H1 (cell line): Measurements from ENCODE around the gene CHST8. TPM values are rescaled to one million over a fixed set of nuclear protein-coding genes. Genes with fewer than 3 reads are reported as not detected.
A peak's percentile ranks its signal among the peaks of the same experiment; 100 is the strongest.

Source experiments
- CTCF ChIA-PET: fragments of 300-600 bp; sonication (Branson Sonifier 250); formaldehyde crosslinking; loops from one replicate; lab custom pipeline; 2021; ENCODE audit not compliant: partially characterized antibody; lab: Charles Lee
- POLR2A ChIA-PET: fragments of 300-600 bp; sonication (Branson Sonifier 250); formaldehyde crosslinking; loops from one replicate; lab custom pipeline; 2021; ENCODE audit warnings: inconsistent platforms; ENCODE audit not compliant: partially characterized antibody; lab: Charles Lee
- DNase-seq, 2 experiments: peaks; one replicate each; pipeline versions ENCODE4 v3.0.0 to v3.0.0-alpha.2; 2010 to 2022; ENCODE audit warnings: low spot score in 2 of 2, low read depth in 1 of 2, mixed read lengths in 1 of 2
- FAIRE-seq: peaks from 2 replicates; lab custom pipeline; 2011; peaks lifted over from hg19 to GRCh38; lab: Jason Lieb, UNC
- H2AFZ ChIP-seq: 2 replicates; pipeline ENCODE4 v1.8.1; 2012; ENCODE audit warnings: low read length, inconsistent platforms
- H2AK5ac ChIP-seq: 2 replicates; pipeline ENCODE4 v1.6.1; 2013; ENCODE audit warnings: low read depth, low read length
- H2BK120ac ChIP-seq: replicated peaks from 2 replicates; pipeline ENCODE3; 2013; ENCODE audit warnings: low read depth, low read length, inconsistent platforms
- H2BK12ac ChIP-seq: 2 replicates; pipeline ENCODE4 v1.6.1; 2013; ENCODE audit warnings: low read depth, low read length
- H2BK15ac ChIP-seq: 2 replicates; pipeline ENCODE4 v1.6.1; 2013; ENCODE audit warnings: low read length
- H2BK20ac ChIP-seq: 2 replicates; pipeline ENCODE4 v1.6.1; 2013; ENCODE audit warnings: low read length
- H2BK5ac ChIP-seq: 2 replicates; pipeline ENCODE4 v1.6.1; 2013; ENCODE audit warnings: low read depth, low read length
- H3K14ac ChIP-seq: 2 replicates; pipeline ENCODE4 v1.6.1; 2013; ENCODE audit warnings: inconsistent platforms; ENCODE audit not compliant: insufficient read length
- H3K18ac ChIP-seq: 2 replicates; pipeline ENCODE4 v1.6.1; 2013; ENCODE audit warnings: low read length; ENCODE audit errors: extremely low read depth
- H3K23ac ChIP-seq: 2 replicates; pipeline ENCODE4 v1.6.1; 2013; ENCODE audit warnings: inconsistent platforms; ENCODE audit not compliant: insufficient read length
- H3K23me2 ChIP-seq: 2 replicates; pipeline ENCODE4 v1.6.1; 2013; ENCODE audit warnings: low read depth, low read length
- H3K27ac ChIP-seq: 2 replicates; pipeline ENCODE4 v1.6.1; 2011; ENCODE audit warnings: low read depth, low read length, inconsistent platforms
- H3K27me3 ChIP-seq, 4 experiments: replicated peaks in 1 of 4; 1 replicate in 1 of 4; 2 replicates in 3 of 4; pipeline versions ENCODE4 v1.6.1 to v1.8.1; 2011 to 2013; ENCODE audit warnings: low read length in 3 of 4, mild to moderate bottlenecking in 3 of 4, inconsistent platforms in 2 of 4, mixed read lengths in 2 of 4, moderate library complexity in 1 of 4; ENCODE audit not compliant: control insufficient read depth in 3 of 4, insufficient read depth in 3 of 4; ENCODE audit errors: extremely low read depth in 1 of 4
- H3K36me3 ChIP-seq, 4 experiments: 2 replicates each; pipeline versions ENCODE4 v1.6.1 to v1.8.1; 2011 to 2013; ENCODE audit warnings: mild to moderate bottlenecking in 4 of 4, low read length in 3 of 4, moderate library complexity in 2 of 4, control low read depth in 1 of 4, inconsistent platforms in 1 of 4; ENCODE audit not compliant: insufficient read depth in 4 of 4, control insufficient read depth in 2 of 4
- H3K4ac ChIP-seq: replicated peaks from 2 replicates; pipeline ENCODE3; 2013; ENCODE audit warnings: low read length, low read depth, mixed read lengths, inconsistent platforms; ENCODE audit not compliant: insufficient read length
- H3K4me1 ChIP-seq, 4 experiments: replicated peaks in 1 of 4; 1 replicate in 1 of 4; 2 replicates in 3 of 4; pipeline versions ENCODE4 v1.6.1 to v1.8.1; 2011 to 2013; ENCODE audit warnings: low read length in 3 of 4, inconsistent platforms in 2 of 4, mixed read lengths in 1 of 4; ENCODE audit not compliant: insufficient read depth in 4 of 4, control insufficient read depth in 3 of 4
- H3K4me2 ChIP-seq, 2 experiments: 2 replicates each; pipeline versions ENCODE4 v1.6.1 to v1.8.1; 2011 to 2013; ENCODE audit warnings: low read depth in 2 of 2, low read length in 2 of 2, control low read depth in 1 of 2, inconsistent platforms in 1 of 2, mild to moderate bottlenecking in 1 of 2; ENCODE audit not compliant: insufficient read depth in 1 of 2
- H3K4me3 ChIP-seq, 4 experiments: fragments of 200-600, 300-600 bp in 1 of 4; sonication (generic), shearing (Covaris generic), sonication (Bioruptor Twin) in 1 of 4; 2 replicates each; pipeline versions ENCODE4 v1.5.1 to v1.8.1; 2011 to 2016; ENCODE audit warnings: low read length in 4 of 4, low read depth in 3 of 4, control low read depth in 2 of 4, inconsistent platforms in 2 of 4, mild to moderate bottlenecking in 2 of 4, mixed read lengths in 1 of 4, moderate library complexity in 1 of 4; ENCODE audit not compliant: insufficient read depth in 2 of 4; ENCODE audit errors: extremely low read depth in 1 of 4
- H3K56ac ChIP-seq: replicated peaks from 2 replicates; pipeline ENCODE3; 2013; ENCODE audit warnings: low read depth, mild to moderate bottlenecking, mixed read lengths, low read length, inconsistent platforms; ENCODE audit not compliant: insufficient read length
- H3K79me1 ChIP-seq: 2 replicates; pipeline ENCODE4 v1.6.1; 2013; ENCODE audit warnings: low read depth, low read length, control low read depth
- H3K79me2 ChIP-seq, 2 experiments: 2 replicates each; pipeline versions ENCODE4 v1.6.1 to v1.8.1; 2012 to 2013; ENCODE audit warnings: low read length in 2 of 2, mild to moderate bottlenecking in 2 of 2, inconsistent platforms in 1 of 2; ENCODE audit not compliant: insufficient read depth in 2 of 2, control insufficient read depth in 1 of 2
- H3K9ac ChIP-seq, 4 experiments: replicated peaks in 1 of 4; 1 replicate in 1 of 4; 2 replicates in 3 of 4; pipeline versions ENCODE4 v1.6.1 to v1.8.1; 2011 to 2013; ENCODE audit warnings: low read depth in 3 of 4, low read length in 3 of 4, control low read depth in 2 of 4, mild to moderate bottlenecking in 2 of 4, moderate library complexity in 2 of 4, inconsistent platforms in 1 of 4; ENCODE audit errors: extremely low read depth in 1 of 4
- H3K9me3 ChIP-seq, 2 experiments: 2 replicates each; pipeline versions ENCODE4 v1.6.1 to v1.8.1; 2012 to 2013; ENCODE audit warnings: mild to moderate bottlenecking in 2 of 2, moderate library complexity in 2 of 2, control low read depth in 1 of 2, inconsistent platforms in 1 of 2, low read depth in 1 of 2, low read length in 1 of 2, mixed read lengths in 1 of 2; ENCODE audit not compliant: insufficient read depth in 2 of 2
- H4K20me1 ChIP-seq, 2 experiments: replicated peaks in 1 of 2; 2 replicates each; pipeline versions ENCODE3 to v1.8.1; 2011 to 2013; ENCODE audit warnings: inconsistent platforms in 2 of 2, low read length in 2 of 2, mild to moderate bottlenecking in 1 of 2; ENCODE audit not compliant: insufficient read depth in 2 of 2, control insufficient read depth in 1 of 2
- H4K5ac ChIP-seq: 2 replicates; pipeline ENCODE4 v1.6.1; 2013; ENCODE audit warnings: low read length, low read depth, mixed read lengths, inconsistent platforms; ENCODE audit not compliant: insufficient read length
- H4K8ac ChIP-seq: 2 replicates; pipeline ENCODE4 v1.8.0; 2013; ENCODE audit warnings: mild to moderate bottlenecking, moderate library complexity, low read length, inconsistent platforms; ENCODE audit not compliant: insufficient read depth; ENCODE audit errors: extremely low read depth
- H4K91ac ChIP-seq: replicated peaks from 2 replicates; pipeline ENCODE3; 2013; ENCODE audit warnings: low read length, mixed read lengths, inconsistent platforms; ENCODE audit not compliant: insufficient read length
- ATF2 ChIP-seq: IDR thresholded peaks from 2 replicates; pipeline ENCODE4 v1.6.1; 2012; ENCODE audit warnings: low read length, inconsistent platforms
- BRCA1 ChIP-seq: IDR thresholded peaks from 2 replicates; pipeline ENCODE4 v1.6.1; 2012; ENCODE audit warnings: low read depth, low read length, improper control_type of control experiment
- HDAC2 ChIP-seq, 2 experiments: fragments of 300-600 bp in 1 of 2; sonication (generic) in 1 of 2; IDR thresholded peaks; 2 replicates each; pipeline ENCODE4 v1.6.1; 2011 to 2012; ENCODE audit warnings: low read depth in 2 of 2, low read length in 2 of 2, mild to moderate bottlenecking in 2 of 2, moderate library complexity in 2 of 2, borderline replicate concordance in 1 of 2, inconsistent platforms in 1 of 2
- PHF8 ChIP-seq: fragments of 200-600 bp; sonication (generic); conservative IDR thresholded peaks from 2 replicates; pipeline ENCODE4 v1.7.1; 2012; ENCODE audit warnings: low read depth, mild to moderate bottlenecking, inconsistent platforms, low read length, moderate library complexity
- SAP30 ChIP-seq: fragments of 300-600 bp; sonication (generic); IDR thresholded peaks from 2 replicates; pipeline ENCODE4 v1.7.1; 2012; ENCODE audit warnings: low read length, moderate library complexity, mild to moderate bottlenecking, inconsistent platforms; ENCODE audit not compliant: insufficient read depth, insufficient replicate concordance
- SRF ChIP-seq: IDR thresholded peaks from 2 replicates; pipeline ENCODE4 v1.6.1; 2011; ENCODE audit warnings: mild to moderate bottlenecking, low read depth, low read length, moderate library complexity
- TAF7 ChIP-seq: optimal IDR thresholded peaks from 2 replicates; pipeline ENCODE3; 2011; ENCODE audit warnings: low read depth, mild to moderate bottlenecking, inconsistent platforms, low read length, moderate library complexity, borderline replicate concordance
- TEAD4 ChIP-seq: IDR thresholded peaks from 2 replicates; pipeline ENCODE4 v1.6.1; 2012; ENCODE audit warnings: low read depth, low read length, inconsistent platforms, mixed read lengths
- WGBS, 2 experiments: shearing (Covaris generic) in 1 of 2; methylation state at CpG; one replicate each; pipeline versions ENCODE4 v1.1.6 to v1.1.7; 2013 to 2015; ENCODE audit warnings: low lambda C conversion rate in 2 of 2, mixed read lengths in 2 of 2, inconsistent platforms in 1 of 2, low coverage in 1 of 2, missing lambda C conversion rate in 1 of 2; ENCODE audit not compliant: insufficient replicate concordance in 2 of 2, insufficient coverage in 1 of 2, insufficient read length in 1 of 2; ENCODE audit errors: extremely low coverage in 1 of 2, missing lambda C conversion rate in 1 of 2; 5-methylcytosine and 5-hydroxymethylcytosine counted together
- polyA plus RNA-seq, 7 experiments: library from polyadenylated mRNA; depleted of rRNA in 3 of 7; stranded (reverse) in 5 of 7; unstranded in 2 of 7; fragments of >200 nt in 5 of 7; fragments of 200-250 nt in 2 of 7; gene quantifications; 1 replicate in 5 of 7; 2 replicates in 1 of 7; 4 replicates in 1 of 7; pipeline versions ENCODE4 v1.2.1 to v1.2.3, GENCODE V29; 2011 to 2013; ENCODE audit warnings: missing spikeins in 2 of 7, mixed read lengths in 2 of 7
- total RNA-seq: library from RNA; stranded (reverse); fragmentation: NEBNext Ultra II Directional; extraction: Animal tissue kit (Norgen Biotek cat#: 25700); gene quantifications from 2 replicates; pipeline ENCODE4 v1.2.1, GENCODE V29; 2021

CHST8 gene
- total and polyA plus RNA-seq, 2 of the 8 experiments (the other 6 are each of a cell fraction or from before 2014, with no cell fraction given): 10.8 to 28.2 TPM

DNA sequence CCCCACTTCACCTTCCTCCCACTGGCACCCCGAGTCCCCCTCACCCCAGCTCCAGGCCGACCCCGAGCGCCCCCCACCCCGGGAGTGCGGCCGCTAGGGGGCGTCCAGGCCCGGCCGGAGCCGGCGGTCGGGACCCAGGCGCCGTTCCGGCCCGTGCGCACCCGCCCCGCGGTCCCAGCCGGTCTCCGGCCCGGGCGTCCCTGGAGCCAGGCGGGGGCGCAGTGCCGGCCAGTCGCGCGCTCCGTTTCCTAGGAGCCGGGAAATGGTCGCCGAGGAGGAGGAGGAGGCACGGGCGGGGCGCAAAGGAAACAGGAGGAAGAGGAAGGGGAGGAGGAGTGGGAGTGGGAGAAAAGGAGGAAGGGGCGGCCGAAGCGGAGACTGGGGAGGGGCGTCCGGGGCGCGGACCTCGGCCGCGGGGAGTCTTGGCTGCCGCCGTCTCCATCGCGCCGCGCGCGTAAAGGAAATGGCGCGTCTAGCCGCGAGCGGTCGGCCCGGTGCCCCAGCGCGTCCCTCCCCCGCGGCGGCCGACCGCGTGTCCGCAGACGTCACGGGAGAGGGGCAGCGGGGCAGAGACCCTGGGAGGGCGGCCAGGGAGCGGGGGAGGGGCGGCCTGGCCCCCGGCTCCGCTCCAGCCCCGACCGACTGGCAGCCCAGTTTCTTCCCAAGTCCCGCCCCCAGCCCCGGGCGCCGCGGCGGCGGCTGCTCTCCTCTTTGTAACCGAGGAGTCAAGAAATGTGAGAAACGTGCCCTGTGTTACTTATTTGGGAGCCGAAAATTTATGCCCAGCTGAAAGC is 173.8 kb downstream of the CHST8 start:
- Histone ChIP-seq H2BK12ac (no peak overlapping the region), H3K4ac (peak overlapping the region; percentile 40), H2BK5ac (peak overlapping the region; percentile 88), H3K23me2 (peaks cover 10% of the 10 kb centered on the region), H2BK20ac (no peak overlapping the region), H3K9me3 (no peaks in the 10 kb centered on the region), H3K79me1 (0 out of 2 replicates have a peak, but pooled peaks cover 3% of the 10 kb centered on the region), H3K56ac (peak overlapping the region; percentile 21), H3K4me1 (peaks cover 7 to 18% (median 16%) of the 10 kb centered on the region in 4 experiments), H3K14ac (no peak overlapping the region), H3K4me3 (peak overlapping the region; percentile 40 to 91 (median 58)), H3K23ac (no peak overlapping the region), H3K27me3 (no peaks in the 10 kb centered on the region; a peak in 2 of 7 replicates), H2BK15ac (no peak overlapping the region), H3K18ac (peak overlapping the region; percentile 38), H3K79me2 (peaks cover 0 to 5% of the 10 kb centered on the region in 2 experiments; a peak in 1 of 4 replicates), H4K8ac (peak overlapping the region; percentile 89; the same call in 1 of the 2 replicates), H3K4me2 (peak overlapping the region; percentile 68 to 84), H3K9ac (peak overlapping the region; percentile 59 to 85 (median 74)), H4K20me1 (peaks cover 0 to 1% of the 10 kb centered on the region in 2 experiments), H3K27ac (peak overlapping the region; percentile 92), H3K36me3 (no peaks in the 10 kb centered on the region; a peak in 1 of 8 replicates), H4K5ac (peak overlapping the region; percentile 81), H4K91ac (no peak overlapping the region), H2BK120ac (no peak overlapping the region), H2AFZ (no peak overlapping the region; the same call in 1 of the 2 replicates), H2AK5ac (no peak overlapping the region)
- CTCF ChIA-PET: interaction anchor here (0.7 to 2.4 kb wide), 26 partner anchors 9 to 348 kb away, joined by 3 to 23 read pairs (median 3); no protein-coding TSS in a partner anchor
- DNase-seq: peak in 1 of 2 experiments; percentile 90
- POLR2A ChIA-PET: interaction anchor here (0.6 to 4.7 kb wide), 28 partner anchors 9 to 378 kb away, joined by 3 to 40 read pairs (median 3); no protein-coding TSS in a partner anchor
- no peak for FAIRE-seq
- WGBS, 2 experiments: 2% methylated on average over 50 of the region's 92 CpGs; no CpG with 5 or more reads in 1 of the 2 experiments
- TF ChIP-seq TEAD4 (no peak), ATF2 (no peak), TAF7 (peak; percentile 79), SRF (no peak), SAP30 (no peak), PHF8 (no peak; the same call in none of the 2 replicates), HDAC2 (IDR thresholded peaks at IDR 0.05; ENCODE audit: borderline replicate concordance in 1 of 2, low read depth in 2 of 2, low read length in 2 of 2) (peak; percentile 27 to 76; a peak in 1 of 4 replicates), BRCA1 (no peak)
